ENCODE data around the gene TAF1A. TPM values are rescaled to one million over a fixed set of nuclear protein-coding genes. Genes with fewer than 3 reads are reported as not detected.

TAF1A gene
- total RNA-seq, 1 donor from 2014 or later, result 2.0 TPM

- H3K9me3 ChIP-seq, result no peaks in the 10 kb centered on the region
- H3K4me1 ChIP-seq, result peaks cover 30% of the 10 kb centered on the region
- no peak overlapping the region for H3K27ac ChIP-seq
- intact Hi-C loops (cut with DNase I), result no loop called here
- no peak overlapping the region for H3K4me3 ChIP-seq
- TF ChIP-seq POLR2AphosphoS5 (IDR thresholded peaks at IDR 0.05; ENCODE audit: insufficient read depth in 1 of 2, low read depth in 1 of 2), result no peak
- no peak for TF ChIP-seq POLR2A (IDR thresholded peaks at IDR 0.05)
- no peak for TF ChIP-seq CTCF (IDR thresholded peaks at IDR 0.05)
- no peak for DNase-seq (ENCODE audit: extremely low spot score in 2 of 2)
- peaks cover 0 to 28% of the 10 kb centered on the region in 2 donors for H3K36me3 ChIP-seq
- no peaks in the 10 kb centered on the region for H3K27me3 ChIP-seq
Measured at GRCh38 chr1:222620566-222620965, 30.8 kb upstream of the TAF1A start.

GRCh38 chr1:222618880-222619596 is 29.3 kb upstream of the TAF1A start:
- peak overlapping the region; percentile 78 for H3K27ac ChIP-seq
- no peak for DNase-seq (ENCODE audit: extremely low spot score in 2 of 2)
- H3K27me3 ChIP-seq, result no peaks in the 10 kb centered on the region
- intact Hi-C loops (cut with DNase I), result no loop called here
- peaks cover 30% of the 10 kb centered on the region for H3K4me1 ChIP-seq
- H3K4me3 ChIP-seq, result peak overlapping the region; percentile 78 to 98
- TF ChIP-seq POLR2AphosphoS5 (IDR thresholded peaks at IDR 0.05; ENCODE audit: insufficient read depth in 1 of 2, low read depth in 1 of 2) (peak in 1 of 2 donors; percentile 30), POLR2A (IDR thresholded peaks at IDR 0.05) (no peak), CTCF (IDR thresholded peaks at IDR 0.05) (no peak)
- no peaks in the 10 kb centered on the region for H3K9me3 ChIP-seq
- peaks cover 0 to 13% of the 10 kb centered on the region in 2 donors for H3K36me3 ChIP-seq

- Histone ChIP-seq H3K4me1 (peaks cover 30% of the 10 kb centered on the region), H3K27me3 (no peaks in the 10 kb centered on the region), H3K4me3 (peak within 1 kb of the TSS; percentile 78 to 98), H3K36me3 (peaks cover 0 to 10% of the 10 kb centered on the region in 2 donors), H3K27ac (peak within 1 kb of the TSS; percentile 80), H3K9me3 (no peaks in the 10 kb centered on the region)
- TF ChIP-seq CTCF (IDR thresholded peaks at IDR 0.05) (no peak), POLR2A (IDR thresholded peaks at IDR 0.05) (no peak), POLR2AphosphoS5 (IDR thresholded peaks at IDR 0.05; ENCODE audit: insufficient read depth in 1 of 2, low read depth in 1 of 2) (no peak)
- no peak for DNase-seq (ENCODE audit: extremely low spot score in 2 of 2)
- intact Hi-C loops (cut with DNase I), result no loop called here
Measured at GRCh38 chr1:222618001-222618879, 28.5 kb upstream of the TAF1A start, which contains the start of gene MIA3. TSS of gene MIA3 (plus strand) at chr1:222618097. CDS start at chr1:222618111, 14 bp downstream.

- Histone ChIP-seq H3K36me3 (peaks cover 0 to 3% of the 10 kb centered on the region in 2 donors), H3K27ac (peak overlapping the region; percentile 80), H3K27me3 (no peaks in the 10 kb centered on the region), H3K4me1 (peaks cover 30% of the 10 kb centered on the region), H3K4me3 (peak overlapping the region; percentile 63 to 78), H3K9me3 (no peaks in the 10 kb centered on the region)
- TF ChIP-seq POLR2AphosphoS5 (IDR thresholded peaks at IDR 0.05; ENCODE audit: insufficient read depth in 1 of 2, low read depth in 1 of 2) (peak in 1 of 2 donors; percentile 90), CTCF (IDR thresholded peaks at IDR 0.05) (no peak), POLR2A (IDR thresholded peaks at IDR 0.05) (peak in 1 of 2 donors; percentile 60)
- peak in 1 of 2 donors; percentile 98 for DNase-seq (ENCODE audit: extremely low spot score in 2 of 2)
- intact Hi-C loops (cut with DNase I), result no loop called here
Measured at GRCh38 chr1:222617367-222617951, 27.7 kb upstream of the TAF1A start.

Measured in vagina (tissue), 2 donors.